WI38 (cell line): ENCODE measurements around the gene DBF4B.
A peak's percentile ranks its signal among the peaks of the same experiment; 100 is the strongest.

Experiments used
- H3K4me3 ChIP-seq: 2 replicates; pipeline ENCODE4 v1.5.1; 2011; ENCODE audit warnings: low read depth, mild to moderate bottlenecking, control low read depth, low read length
- CTCF ChIP-seq: IDR thresholded peaks from 2 replicates; pipeline ENCODE4 v1.5.1; 2012; ENCODE audit warnings: low read depth, mild to moderate bottlenecking, control low read depth, low read length

Gene DBF4B

GRCh38 chr17:44758414-44759085 lies 50.1 kb downstream of the DBF4B start, which contains the start of gene ADAM11:
ADAM11 (plus strand) TSS chr17:44758988; CDS start chr17:44759200, 212 bp downstream.
- peak within 1 kb of the TSS; percentile 45 for H3K4me3 ChIP-seq

GRCh38 chr17:44759086-44759915 lies 50.8 kb downstream of the DBF4B start:
- H3K4me3 ChIP-seq: peak overlapping the region; percentile 45
- TF ChIP-seq CTCF: peak; percentile 15; the same call in 1 of the 2 replicates

More at GRCh38 chr17:44758414-44759085, 50.1 kb downstream of the DBF4B start, which contains the start of gene ADAM11:
- no peak for TF ChIP-seq CTCF

- no peak overlapping the region for H3K4me3 ChIP-seq
- TF ChIP-seq CTCF: no peak
Observed at GRCh38 chr17:44759916-44760243, 51.4 kb downstream of the DBF4B start.

GRCh38 chr17:44760474-44761308 lies 52.2 kb downstream of the DBF4B start:
- H3K4me3 ChIP-seq: no peak overlapping the region
- TF ChIP-seq CTCF: no peak

GRCh38 chr17:44761932-44762810 lies 53.7 kb downstream of the DBF4B start:
- no peak for TF ChIP-seq CTCF
- no peak overlapping the region for H3K4me3 ChIP-seq

GRCh38 chr17:44763170-44763569 lies 54.7 kb downstream of the DBF4B start:
- no peak overlapping the region for H3K4me3 ChIP-seq
- no peak for TF ChIP-seq CTCF
